Measurements from ENCODE around the gene CTNS. TPM values are rescaled to one million over a fixed set of nuclear protein-coding genes. Genes with fewer than 3 reads are reported as not detected.

The CTNS gene
- total and polyA plus RNA-seq, 4 donors = 7.7 to 24.9 (median 19.2) TPM

DNA sequence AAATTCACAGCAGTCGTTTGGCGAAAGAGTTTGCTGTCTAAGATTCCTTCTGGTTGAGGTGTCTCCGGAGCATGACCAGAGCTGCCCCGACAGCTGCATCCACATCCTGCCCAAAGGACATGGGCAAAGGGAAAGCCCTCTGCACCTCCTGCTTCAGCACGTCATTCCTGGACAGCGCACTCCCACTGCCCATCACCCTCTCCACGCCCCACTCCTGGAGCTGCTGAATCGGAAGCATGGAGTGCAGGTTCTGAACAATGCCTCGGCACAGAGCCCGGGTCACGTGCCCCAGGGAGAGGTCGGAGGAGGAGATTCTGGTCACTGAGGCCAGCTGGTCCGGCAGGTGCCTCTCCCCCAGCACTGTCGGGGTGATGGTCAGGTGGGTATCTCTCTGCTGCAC lies 26.0 kb upstream of the CTNS start:
- WGBS, 2 donors = 89 to 96% methylated on average over 14 of the region's 14 CpGs
- TF ChIP-seq, protein P1, sequence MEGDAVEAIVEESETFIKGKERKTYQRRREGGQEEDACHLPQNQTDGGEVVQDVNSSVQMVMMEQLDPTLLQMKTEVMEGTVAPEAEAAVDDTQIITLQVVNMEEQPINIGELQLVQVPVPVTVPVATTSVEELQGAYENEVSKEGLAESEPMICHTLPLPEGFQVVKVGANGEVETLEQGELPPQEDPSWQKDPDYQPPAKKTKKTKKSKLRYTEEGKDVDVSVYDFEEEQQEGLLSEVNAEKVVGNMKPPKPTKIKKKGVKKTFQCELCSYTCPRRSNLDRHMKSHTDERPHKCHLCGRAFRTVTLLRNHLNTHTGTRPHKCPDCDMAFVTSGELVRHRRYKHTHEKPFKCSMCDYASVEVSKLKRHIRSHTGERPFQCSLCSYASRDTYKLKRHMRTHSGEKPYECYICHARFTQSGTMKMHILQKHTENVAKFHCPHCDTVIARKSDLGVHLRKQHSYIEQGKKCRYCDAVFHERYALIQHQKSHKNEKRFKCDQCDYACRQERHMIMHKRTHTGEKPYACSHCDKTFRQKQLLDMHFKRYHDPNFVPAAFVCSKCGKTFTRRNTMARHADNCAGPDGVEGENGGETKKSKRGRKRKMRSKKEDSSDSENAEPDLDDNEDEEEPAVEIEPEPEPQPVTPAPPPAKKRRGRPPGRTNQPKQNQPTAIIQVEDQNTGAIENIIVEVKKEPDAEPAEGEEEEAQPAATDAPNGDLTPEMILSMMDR (IDR thresholded peaks at IDR 0.05; ENCODE audit: control extremely low read depth, extremely low read depth) = no peak
- H3K4me3 ChIP-seq = no peak overlapping the region
- H3K9me3 ChIP-seq (ENCODE audit: control insufficient read depth in 4 of 4, insufficient read depth in 3 of 4, low read length in 3 of 4) = no peaks in the 10 kb centered on the region
- H3K4me1 ChIP-seq (ENCODE audit: control insufficient read depth in 5 of 5, insufficient read depth in 5 of 5, low read length in 5 of 5) = no peaks in the 10 kb centered on the region
- no peak for ATAC-seq (ENCODE audit: insufficient read depth, low FRiP score)
- H3K27ac ChIP-seq (ENCODE audit: low read depth in 1 of 2, low read length in 1 of 2) = no peak overlapping the region
- no peak for DNase-seq
- H3K9ac ChIP-seq (ENCODE audit: insufficient read depth in 1 of 2, low read length in 2 of 2) = no peak overlapping the region
- H3K36me3 ChIP-seq (ENCODE audit: control insufficient read depth in 4 of 4, insufficient read depth in 4 of 4, low read length in 4 of 4) = peaks cover 9 to 38% (median 17%) of the 10 kb centered on the region in 4 donors
- H3K27me3 ChIP-seq (ENCODE audit: control insufficient read depth in 3 of 3, insufficient read depth in 3 of 3, low read length in 2 of 3) = no peaks in the 10 kb centered on the region

DNA sequence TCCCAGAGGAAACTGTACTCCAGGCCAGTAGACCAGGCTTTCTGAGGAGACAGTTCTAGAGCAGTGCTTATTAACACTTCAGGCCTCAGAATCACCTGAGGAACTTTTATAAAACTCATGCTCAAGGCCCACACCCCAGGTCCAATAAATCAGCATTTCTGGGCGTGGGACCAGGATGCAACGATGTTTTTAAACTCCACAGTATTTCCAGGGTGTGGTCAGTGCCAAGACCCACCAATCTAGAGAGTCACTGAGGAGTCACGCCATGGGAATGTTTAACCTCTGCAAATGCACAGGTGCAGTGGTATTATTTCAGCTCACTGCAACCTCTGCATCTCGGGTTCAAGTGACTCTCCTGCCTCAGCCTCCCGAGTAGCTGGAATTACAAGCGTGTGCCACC lies 23.4 kb upstream of the CTNS start:
- Histone ChIP-seq H3K4me3 (no peak overlapping the region), H3K9ac (ENCODE audit: insufficient read depth in 1 of 2, low read length in 2 of 2) (no peak overlapping the region), H3K27ac (ENCODE audit: low read depth in 1 of 2, low read length in 1 of 2) (no peak overlapping the region), H3K36me3 (ENCODE audit: control insufficient read depth in 4 of 4, insufficient read depth in 4 of 4, low read length in 4 of 4) (peaks cover 16 to 41% (median 23%) of the 10 kb centered on the region in 4 donors), H3K9me3 (ENCODE audit: control insufficient read depth in 4 of 4, insufficient read depth in 3 of 4, low read length in 3 of 4) (peaks cover 0 to 2% (median 0%) of the 10 kb centered on the region in 4 donors), H3K27me3 (ENCODE audit: control insufficient read depth in 3 of 3, insufficient read depth in 3 of 3, low read length in 2 of 3) (no peaks in the 10 kb centered on the region), H3K4me1 (ENCODE audit: control insufficient read depth in 5 of 5, insufficient read depth in 5 of 5, low read length in 5 of 5) (no peaks in the 10 kb centered on the region)
- TF ChIP-seq, protein P1 (IDR thresholded peaks at IDR 0.05; ENCODE audit: control extremely low read depth, extremely low read depth) = no peak
- no peak for DNase-seq
- WGBS, 2 donors = 95% methylated on average over 6 of the region's 6 CpGs
- ATAC-seq (ENCODE audit: insufficient read depth, low FRiP score) = no peak

DNA sequence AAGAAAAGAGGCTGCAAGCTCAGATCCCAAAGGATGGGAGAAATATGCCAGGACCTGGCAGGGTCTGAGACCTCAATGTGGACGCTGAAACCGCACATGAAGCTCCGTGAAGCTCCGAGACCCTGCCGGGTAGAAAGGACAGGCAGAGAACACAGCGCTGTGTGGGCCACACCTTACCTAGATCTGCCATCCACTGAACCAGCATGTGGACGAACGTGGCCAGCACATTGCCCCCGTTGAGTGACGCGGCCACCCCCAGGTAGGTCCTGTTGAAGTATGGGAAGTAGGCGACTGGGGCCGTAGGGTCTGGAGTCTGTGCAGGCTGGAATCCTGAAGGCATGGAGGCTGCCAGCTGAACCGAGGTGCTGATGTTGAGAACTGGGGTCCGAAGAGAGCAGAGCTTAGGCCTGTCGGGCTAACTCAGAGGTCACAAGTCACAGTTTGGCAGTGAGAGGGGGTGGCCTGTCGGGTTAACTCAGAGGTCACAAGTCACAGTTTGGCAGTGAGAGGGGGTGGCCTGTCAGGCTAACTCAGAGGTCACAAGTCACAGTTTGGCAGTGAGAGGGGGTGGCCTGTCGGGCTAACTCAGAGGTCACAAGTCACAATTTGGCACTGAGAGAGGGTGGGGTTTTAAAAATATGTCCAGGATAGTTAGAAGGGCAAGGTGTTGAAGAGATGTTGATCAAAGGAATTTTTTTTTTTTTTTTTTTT lies 21.2 kb upstream of the CTNS start:
- Histone ChIP-seq H3K27me3 (ENCODE audit: control insufficient read depth in 3 of 3, insufficient read depth in 3 of 3, low read length in 2 of 3) (no peaks in the 10 kb centered on the region), H3K9ac (ENCODE audit: insufficient read depth in 1 of 2, low read length in 2 of 2) (no peak overlapping the region), H3K9me3 (ENCODE audit: control insufficient read depth in 4 of 4, insufficient read depth in 3 of 4, low read length in 3 of 4) (peaks cover 0 to 2% (median 0%) of the 10 kb centered on the region in 4 donors), H3K4me1 (ENCODE audit: control insufficient read depth in 5 of 5, insufficient read depth in 5 of 5, low read length in 5 of 5) (no peaks in the 10 kb centered on the region), H3K27ac (ENCODE audit: low read depth in 1 of 2, low read length in 1 of 2) (no peak overlapping the region), H3K36me3 (ENCODE audit: control insufficient read depth in 4 of 4, insufficient read depth in 4 of 4, low read length in 4 of 4) (peaks cover 13 to 31% (median 29%) of the 10 kb centered on the region in 4 donors), H3K4me3 (no peak overlapping the region)
- DNase-seq = no peak
- TF ChIP-seq, protein P1 (IDR thresholded peaks at IDR 0.05; ENCODE audit: control extremely low read depth, extremely low read depth) = no peak
- ATAC-seq (ENCODE audit: insufficient read depth, low FRiP score) = no peak
- WGBS, 2 donors = 96 to 97% methylated on average over 18 of the region's 18 CpGs

Measured in lung (tissue), 12 donors.